HG02798 (cell line): Measurements from ENCODE around the gene FHIP1A.
"Not testable (repeated sequence)": the region's sequence is repeated elsewhere in the genome, so short reads cannot be mapped to it uniquely, and the experiment has no call there.

ENCODE experiments used
- ATAC-seq: cut with Tn5 transposase; IDR thresholded peaks from one replicate; pipeline ENCODE4 v1.9.1; 2021; ENCODE audit warnings: mild to moderate bottlenecking; ENCODE audit not compliant: unreplicated experiment, poor library complexity

The FHIP1A gene

DNA sequence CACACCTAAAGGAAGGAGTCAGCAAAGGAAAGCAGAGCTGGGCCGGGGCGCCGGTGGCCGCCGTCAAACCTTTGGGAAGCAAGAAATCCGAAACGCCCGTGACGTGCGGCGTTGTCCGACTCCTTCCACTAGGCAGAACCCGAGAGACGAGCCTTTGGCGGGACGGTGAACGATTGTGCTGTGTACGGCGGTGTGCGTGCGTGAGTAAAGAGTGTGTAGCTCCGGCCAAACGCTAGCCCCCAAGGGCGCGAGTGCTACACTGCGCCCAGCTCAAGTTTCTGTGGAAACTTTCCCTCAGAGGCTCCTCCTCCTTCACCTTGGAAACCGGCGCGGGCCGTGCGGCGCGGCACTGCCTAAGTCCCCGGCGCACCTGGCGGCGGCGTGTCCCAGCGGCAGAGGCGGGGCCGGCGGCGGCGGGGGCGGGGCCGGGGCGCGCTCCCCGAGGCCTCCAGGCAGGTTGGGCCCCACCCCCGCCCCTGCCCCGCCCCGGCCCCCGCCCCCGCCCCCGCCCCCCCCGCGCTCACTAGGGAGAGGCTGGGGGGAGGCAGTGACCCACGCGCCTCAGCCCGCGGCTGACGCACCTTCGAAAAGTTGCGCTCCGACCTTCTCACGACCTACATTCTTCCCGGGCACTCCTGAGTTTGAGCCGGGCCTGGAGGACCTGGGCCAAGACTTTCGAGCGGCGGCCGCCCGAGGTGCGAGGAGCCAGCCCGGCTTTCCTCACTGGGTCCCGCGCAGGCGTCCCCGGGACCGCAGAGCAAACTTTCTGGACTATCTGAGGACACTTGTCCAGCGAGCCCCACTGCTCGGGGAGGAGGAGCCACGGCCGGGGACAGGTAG is at the start of gene FHIP1A:
Gene FHIP1A (plus strand): TSS at position 547 of the 840 bp plus-strand sequence. CDS start 157,084 bp downstream, outside the sequence.
- ATAC-seq, result peak; percentile 79

- no peak for ATAC-seq
Measured at GRCh38 chr4:151359576-151359975, 49.4 kb upstream of the FHIP1A start.

DNA sequence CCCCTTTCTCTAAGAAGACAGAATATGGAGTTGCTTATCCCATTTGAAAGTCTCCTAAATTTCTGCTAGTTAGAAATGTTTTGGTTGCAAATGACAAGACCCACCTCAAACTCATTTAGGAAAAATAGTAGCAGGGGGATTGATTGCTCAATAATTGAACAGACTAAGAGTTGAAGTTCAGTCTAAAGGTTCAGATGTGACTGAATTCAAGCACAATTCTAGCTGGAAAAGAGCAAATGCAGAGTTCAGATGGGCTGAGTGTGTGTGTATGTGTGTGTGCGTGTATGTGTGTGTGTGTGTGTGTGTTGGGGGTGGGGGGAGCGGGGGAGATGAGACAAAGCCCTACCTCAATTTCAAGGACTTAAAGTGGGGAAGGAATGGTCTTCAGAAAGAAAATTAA is 47.9 kb upstream of the FHIP1A start:
- ATAC-seq, result no peak

DNA sequence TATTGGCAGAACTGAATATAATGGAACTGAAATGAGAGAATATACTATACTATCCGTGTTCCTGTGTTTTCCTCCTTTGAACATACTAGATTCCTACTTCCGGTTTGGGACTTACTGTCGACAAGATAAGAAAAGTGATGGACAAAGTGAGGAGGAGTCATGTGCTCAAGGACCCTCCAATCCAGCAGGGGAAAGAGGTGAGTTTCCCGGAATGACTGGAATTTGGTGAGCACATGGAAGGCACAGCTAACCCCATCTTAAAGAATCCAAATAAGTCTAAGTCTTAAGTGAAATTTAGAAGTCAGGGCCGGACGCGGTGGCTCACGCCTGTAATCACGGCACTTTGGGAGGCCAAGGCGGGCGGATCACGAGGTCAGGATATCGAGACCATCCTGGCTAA is 47.0 kb upstream of the FHIP1A start:
- no peak for ATAC-seq

DNA sequence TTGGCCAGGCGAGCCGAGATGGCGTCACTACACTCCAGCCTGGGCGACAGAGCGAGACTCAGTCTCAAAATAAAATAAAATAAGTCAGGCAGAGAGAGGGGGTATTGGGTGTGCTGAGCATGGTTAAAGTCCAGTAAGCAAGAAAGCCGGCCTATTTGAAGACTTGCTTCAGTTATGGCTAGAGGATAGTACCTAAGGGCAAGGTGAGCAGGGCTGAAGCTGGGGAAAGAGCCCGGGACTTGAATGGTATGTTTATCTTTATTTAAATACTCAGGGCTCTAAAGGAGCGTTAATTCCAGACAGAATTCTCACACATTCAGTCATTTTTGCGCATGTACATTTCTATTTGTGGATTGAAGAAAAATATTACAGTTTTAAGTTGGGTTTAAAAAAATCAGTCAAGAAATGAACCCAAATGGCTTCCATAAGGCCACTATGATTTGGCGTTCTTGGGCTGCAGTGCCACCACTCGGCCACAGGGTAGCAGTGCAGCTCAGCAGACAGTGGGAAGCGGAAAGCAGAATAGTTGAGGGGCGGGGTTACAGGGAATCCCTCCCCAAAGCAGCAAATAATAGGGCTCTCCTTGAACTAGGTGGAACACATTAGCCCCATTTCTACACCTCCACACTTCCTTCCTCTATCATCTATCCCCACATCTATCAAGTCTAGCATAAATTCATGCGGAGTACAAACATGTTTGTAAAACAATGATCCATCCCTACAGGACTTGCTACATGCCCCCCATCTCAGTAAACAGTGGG is 46.4 kb upstream of the FHIP1A start:
- ATAC-seq, result peak; percentile 99

GRCh38 chr4:151376540-151376939 is 32.4 kb upstream of the FHIP1A start:
- ATAC-seq, result no peak

DNA sequence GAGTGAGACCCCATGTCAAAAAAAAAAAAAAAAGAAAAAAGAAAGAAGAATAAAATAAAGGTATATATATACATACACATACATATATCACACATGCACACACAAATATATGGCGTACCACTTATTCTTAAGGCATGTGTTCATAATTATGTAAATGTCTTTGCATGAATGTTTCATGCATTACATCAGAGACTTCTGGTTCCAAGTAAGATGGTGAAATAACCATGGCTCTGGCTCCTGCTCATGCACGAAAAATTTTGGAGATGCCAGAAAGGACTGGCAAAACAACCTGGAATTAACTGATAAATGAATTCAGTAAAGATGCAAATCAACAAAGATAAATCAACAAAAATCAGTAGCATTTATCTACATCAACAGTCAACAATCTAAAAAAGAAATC is 19.7 kb upstream of the FHIP1A start:
- ATAC-seq, result no peak

GRCh38 chr4:151389799-151390198 is 19.2 kb upstream of the FHIP1A start:
- not testable (repeated sequence) for ATAC-seq

GRCh38 chr4:151395873-151396272 is 13.1 kb upstream of the FHIP1A start:
- ATAC-seq, result no peak

DNA sequence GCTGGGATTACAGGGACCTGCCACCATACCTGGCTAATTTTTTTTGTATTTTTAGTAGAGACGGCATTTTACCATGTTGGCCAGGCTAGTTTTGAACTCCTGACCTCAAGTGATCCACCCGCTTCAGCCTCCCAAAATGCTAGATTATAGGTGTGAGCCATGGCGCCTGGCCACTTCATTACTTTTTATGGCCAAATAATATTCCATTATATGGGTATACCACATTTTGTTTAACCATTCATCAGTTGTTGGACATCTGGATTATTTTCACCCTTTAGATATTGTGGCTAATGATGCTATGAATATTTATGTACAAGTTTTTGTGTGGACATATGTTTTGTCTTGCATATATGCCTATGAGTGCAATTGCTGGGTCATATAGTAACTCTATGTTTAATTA is 8.6 kb upstream of the FHIP1A start:
- no peak for ATAC-seq

DNA sequence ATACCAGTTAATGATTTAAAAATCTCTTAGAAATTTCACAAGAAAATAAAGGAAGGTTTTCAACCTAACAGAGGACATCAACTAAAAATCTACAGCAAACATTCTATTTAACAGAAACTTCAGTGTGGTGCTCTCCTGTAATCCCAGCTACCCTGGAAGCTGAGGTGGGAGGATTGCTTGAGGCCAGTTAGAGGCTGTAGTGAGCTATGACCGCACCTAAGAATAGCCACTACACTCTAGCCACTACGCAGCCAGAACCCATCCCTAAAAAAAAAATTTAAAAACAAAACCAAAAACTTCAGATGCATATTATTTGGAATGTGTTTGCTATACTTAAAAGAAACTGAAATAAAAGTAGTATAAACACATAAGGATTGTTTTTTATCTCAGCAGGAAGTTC is 7.2 kb upstream of the FHIP1A start:
- no peak for ATAC-seq

DNA sequence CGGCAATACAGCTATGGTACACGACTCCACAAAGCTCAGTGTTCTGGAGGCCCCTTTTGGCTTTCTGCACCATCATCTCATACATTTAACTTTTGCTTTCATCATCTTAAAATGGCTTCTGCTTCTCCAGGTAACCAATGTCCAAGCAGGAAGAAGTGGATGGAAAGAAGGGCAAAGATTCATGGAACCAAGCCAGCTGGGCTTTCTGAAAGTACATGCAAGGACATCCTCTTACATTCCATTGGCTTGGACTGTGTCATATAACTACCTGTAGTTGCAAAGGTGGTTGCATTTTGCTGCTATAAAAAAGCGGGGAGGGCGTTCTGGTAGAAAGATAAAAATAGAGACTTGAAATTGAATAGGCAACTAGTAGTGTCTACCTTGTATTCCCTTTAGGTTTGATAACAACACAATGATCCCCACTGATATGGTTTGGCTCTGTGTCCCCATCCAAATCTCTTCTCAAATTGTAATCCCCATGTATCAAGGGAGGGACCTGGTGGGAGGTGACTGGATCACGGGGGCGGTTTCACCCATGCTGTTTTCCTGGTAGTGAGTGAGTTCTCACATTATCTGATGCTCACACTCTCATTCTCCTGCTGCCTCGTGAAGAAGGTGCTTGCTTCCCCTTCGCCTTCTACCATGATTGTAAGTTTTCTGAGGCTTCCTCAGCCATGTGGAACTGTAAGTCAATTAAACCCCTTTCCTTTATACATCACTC is 6.7 kb upstream of the FHIP1A start:
- ATAC-seq, result no peak

GRCh38 chr4:151403656-151404055 is 5.3 kb upstream of the FHIP1A start:
- no peak for ATAC-seq

DNA sequence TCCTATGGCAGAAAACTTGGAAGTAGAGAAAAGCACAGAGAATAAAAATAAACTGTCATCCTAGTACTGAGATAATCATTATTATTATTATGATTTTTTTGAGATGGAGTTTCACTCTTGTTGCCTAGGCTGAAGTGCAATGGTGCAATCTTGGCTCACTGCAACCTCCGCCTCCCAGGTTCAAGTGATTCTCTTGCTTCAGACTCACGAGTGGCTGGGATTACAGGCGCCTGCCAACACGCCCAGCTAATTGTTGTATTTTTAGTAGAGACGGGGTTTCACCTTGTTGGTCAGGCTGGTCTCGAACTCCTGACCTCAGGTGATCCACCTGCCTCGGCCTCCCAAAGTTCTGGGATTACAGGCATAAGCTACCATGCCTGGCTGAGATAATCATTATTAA is 4.2 kb upstream of the FHIP1A start:
- not testable (repeated sequence) for ATAC-seq

GRCh38 chr4:151407018-151407417 is 2.0 kb upstream of the FHIP1A start:
- ATAC-seq, result no peak

GRCh38 chr4:151407466-151408379 is 1.3 kb upstream of the FHIP1A start:
- peak; percentile 88 for ATAC-seq

DNA sequence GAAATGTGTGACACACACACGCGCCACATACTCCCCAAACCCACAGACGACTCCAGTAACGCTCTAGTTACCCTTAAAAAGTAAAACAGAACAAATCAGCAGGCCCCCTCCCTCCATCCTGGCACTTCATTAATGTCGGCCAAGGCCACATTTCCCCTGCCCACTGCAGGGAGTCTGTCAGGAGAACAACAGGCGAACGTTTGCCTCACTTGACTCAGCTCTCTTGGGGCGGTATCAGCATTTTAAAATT is 671 bp upstream of the FHIP1A start:
- no peak for ATAC-seq

DNA sequence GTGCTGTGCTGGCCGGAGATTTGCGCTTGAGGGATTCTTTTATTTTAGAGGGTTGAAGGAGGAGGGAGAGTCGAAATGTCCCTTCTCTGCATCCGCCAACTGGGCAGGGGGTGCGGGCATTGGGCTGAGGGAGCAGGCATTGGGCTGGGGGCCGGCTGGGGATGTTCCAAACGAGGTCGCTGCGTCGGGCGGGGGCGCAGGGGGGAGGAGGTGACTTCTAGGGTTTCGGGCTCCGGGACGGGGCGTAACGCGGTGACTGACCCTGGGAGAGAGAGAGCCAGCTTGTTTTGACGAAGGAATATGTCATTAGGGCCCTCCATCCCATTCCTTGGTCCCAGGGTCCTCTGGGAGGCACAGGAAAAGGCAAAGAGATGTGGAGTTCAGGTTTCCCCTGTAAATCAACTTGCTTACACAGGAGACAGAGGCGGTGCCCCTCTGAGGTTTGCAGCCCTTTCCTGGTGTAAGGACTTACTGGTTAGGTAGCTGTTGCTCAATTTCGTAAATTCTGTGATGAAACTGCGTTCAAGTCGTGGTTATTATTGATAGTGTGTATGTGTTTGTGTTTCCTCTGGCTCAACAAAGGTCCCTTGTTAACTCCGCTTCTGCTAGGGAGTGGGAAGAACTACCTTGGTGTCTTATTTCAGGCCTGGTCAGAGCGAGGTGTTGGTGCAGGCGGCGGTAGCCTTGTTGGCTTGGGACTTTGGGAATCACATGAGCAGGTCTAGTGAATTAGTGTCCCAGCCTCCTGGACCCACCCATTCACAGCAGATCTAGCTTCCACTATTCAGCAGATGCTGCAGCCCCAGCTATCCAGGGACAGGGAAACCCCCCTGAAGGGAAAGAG is 716 bp downstream of the FHIP1A start:
- ATAC-seq, result no peak

DNA sequence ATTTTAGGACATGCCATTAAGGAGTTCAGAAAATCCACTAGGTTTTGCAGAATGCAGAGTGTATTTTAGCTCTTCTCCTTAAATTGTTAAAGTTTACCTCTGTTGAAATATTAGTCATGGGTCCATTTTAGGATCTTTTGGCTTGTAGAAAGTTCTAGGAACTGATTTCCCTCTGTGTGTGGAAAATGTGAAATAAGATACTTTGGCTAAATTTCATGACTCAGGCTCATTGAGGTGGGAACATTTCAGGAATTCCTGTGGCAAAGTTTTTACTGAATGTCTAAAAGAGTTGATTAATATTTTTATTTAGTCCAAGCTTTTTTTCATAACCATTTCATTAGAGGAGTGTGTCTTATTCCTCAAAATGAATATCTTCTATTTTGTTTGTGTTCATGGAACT is 7.0 kb downstream of the FHIP1A start:
- ATAC-seq, result no peak
